Calu3 (cell line): ENCODE measurements around the gene ALG14. TPM values are rescaled to one million over a fixed set of nuclear protein-coding genes. Genes with fewer than 3 reads are reported as not detected.

Source experiments
- BruUV-seq: library from RNA; stranded (reverse); fragments of 400-500 nt; replicated peaks from 2 replicates; lab custom pipeline; 2021; lab: Mats Ljungman, UMichigan
- CTCF ChIA-PET: fragments of 300-600 bp; sonication (Branson Sonifier 250); formaldehyde crosslinking; loops from one replicate; lab custom pipeline; 2022; ENCODE audit warnings: antibody characterized with exemption; lab: Charles Lee
- DNase-seq: peaks from one replicate; pipeline ENCODE4 v3.0.0; 2022
- H3K27ac Mint-ChIP-seq: one replicate; pipeline ENCODE4 v1.8.0; 2022; ENCODE audit warnings: mixed read lengths; ENCODE audit not compliant: unreplicated experiment
- H3K27me3 Mint-ChIP-seq: one replicate; pipeline ENCODE4 v1.8.0; 2022; ENCODE audit warnings: mixed read lengths; ENCODE audit not compliant: unreplicated experiment
- H3K36me3 Mint-ChIP-seq: one replicate; pipeline ENCODE4 v1.8.0; 2022; ENCODE audit warnings: mild to moderate bottlenecking, moderate library complexity, mixed read lengths; ENCODE audit not compliant: insufficient read depth, unreplicated experiment
- H3K4me1 Mint-ChIP-seq: one replicate; pipeline ENCODE4 v1.8.0; 2022; ENCODE audit warnings: mild to moderate bottlenecking, low read depth, mixed read lengths; ENCODE audit not compliant: unreplicated experiment
- H3K4me3 Mint-ChIP-seq: one replicate; pipeline ENCODE4 v1.8.0; 2022; ENCODE audit warnings: mild to moderate bottlenecking, low read depth, moderate library complexity, mixed read lengths; ENCODE audit not compliant: unreplicated experiment
- H3K9me3 Mint-ChIP-seq: one replicate; pipeline ENCODE4 v1.8.0; 2022; ENCODE audit warnings: low read depth, mixed read lengths; ENCODE audit not compliant: unreplicated experiment
- intact Hi-C: fragments of 100-400 bp; cut with micrococcal nuclease; formaldehyde crosslinking; loops from one replicate; pipeline ENCODE4 v1.10.0; 2022; ENCODE audit not compliant: unreplicated experiment
- total RNA-seq: library from RNA; stranded (reverse); gene quantifications from 2 replicates; pipeline ENCODE4 v1.2.3, GENCODE V29; 2022
- TF ChIP-seq, protein P1 (sequence below): fragments of 200-600 bp; IDR thresholded peaks from one replicate; pipeline ENCODE4 v1.8.0; 2022; ENCODE audit warnings: antibody characterized with exemption; ENCODE audit not compliant: unreplicated experiment

Gene ALG14
- total RNA-seq, 1 experiment from 2014 or later = 5.8 TPM

DNA sequence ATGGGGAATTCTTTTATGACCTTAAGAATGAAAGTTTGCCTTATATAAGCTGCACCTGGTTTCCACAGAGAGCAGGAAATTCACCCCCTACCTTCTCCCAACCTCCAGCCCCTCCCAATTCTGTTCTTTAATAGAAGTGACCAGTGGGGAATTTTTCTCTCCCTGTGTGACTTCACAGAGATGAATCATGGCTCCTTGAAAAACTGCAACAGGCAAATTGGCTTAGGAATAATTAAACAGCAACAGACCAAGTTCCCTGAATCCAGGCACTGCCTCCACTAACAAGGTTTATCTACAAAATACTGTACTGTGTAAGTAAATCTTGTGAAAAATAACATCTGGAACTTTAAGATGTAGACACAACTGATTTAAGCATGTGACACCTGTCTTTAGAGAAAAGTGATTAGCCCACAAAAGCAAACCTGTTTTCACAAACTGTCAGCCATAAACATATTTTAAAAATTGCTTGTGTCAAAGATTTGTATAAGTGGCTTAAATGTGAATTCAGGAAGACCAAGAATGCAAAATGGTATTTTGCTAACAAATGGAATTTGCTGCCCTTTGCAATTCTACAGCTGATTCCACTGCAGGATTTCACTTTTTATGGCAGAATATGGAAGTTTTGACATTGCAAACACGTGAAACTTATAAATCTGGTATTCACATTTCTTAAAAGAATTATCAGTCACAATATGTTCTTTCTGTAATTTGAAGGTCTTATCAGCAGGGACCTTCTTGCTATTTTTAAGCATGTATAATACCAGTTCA is 54.0 kb downstream of the ALG14 start:
- no peak overlapping the region for H3K4me3 Mint-ChIP-seq
- H3K36me3 Mint-ChIP-seq = no peaks in the 10 kb centered on the region
- peak; percentile 14 for DNase-seq
- BruUV-seq = no TSS peak
- no peaks in the 10 kb centered on the region for H3K27me3 Mint-ChIP-seq
- intact Hi-C loops = no loop called here
- CTCF ChIA-PET = no interaction called here
- TF ChIP-seq, protein P1, sequence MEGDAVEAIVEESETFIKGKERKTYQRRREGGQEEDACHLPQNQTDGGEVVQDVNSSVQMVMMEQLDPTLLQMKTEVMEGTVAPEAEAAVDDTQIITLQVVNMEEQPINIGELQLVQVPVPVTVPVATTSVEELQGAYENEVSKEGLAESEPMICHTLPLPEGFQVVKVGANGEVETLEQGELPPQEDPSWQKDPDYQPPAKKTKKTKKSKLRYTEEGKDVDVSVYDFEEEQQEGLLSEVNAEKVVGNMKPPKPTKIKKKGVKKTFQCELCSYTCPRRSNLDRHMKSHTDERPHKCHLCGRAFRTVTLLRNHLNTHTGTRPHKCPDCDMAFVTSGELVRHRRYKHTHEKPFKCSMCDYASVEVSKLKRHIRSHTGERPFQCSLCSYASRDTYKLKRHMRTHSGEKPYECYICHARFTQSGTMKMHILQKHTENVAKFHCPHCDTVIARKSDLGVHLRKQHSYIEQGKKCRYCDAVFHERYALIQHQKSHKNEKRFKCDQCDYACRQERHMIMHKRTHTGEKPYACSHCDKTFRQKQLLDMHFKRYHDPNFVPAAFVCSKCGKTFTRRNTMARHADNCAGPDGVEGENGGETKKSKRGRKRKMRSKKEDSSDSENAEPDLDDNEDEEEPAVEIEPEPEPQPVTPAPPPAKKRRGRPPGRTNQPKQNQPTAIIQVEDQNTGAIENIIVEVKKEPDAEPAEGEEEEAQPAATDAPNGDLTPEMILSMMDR = no peak
- H3K9me3 Mint-ChIP-seq = no peaks in the 10 kb centered on the region
- H3K27ac Mint-ChIP-seq = no peak overlapping the region
- peaks cover 27% of the 10 kb centered on the region for H3K4me1 Mint-ChIP-seq

- no peak for DNase-seq
- no peaks in the 10 kb centered on the region for H3K9me3 Mint-ChIP-seq
- no TSS peak for BruUV-seq
- no peaks in the 10 kb centered on the region for H3K27me3 Mint-ChIP-seq
- peaks cover 30% of the 10 kb centered on the region for H3K4me1 Mint-ChIP-seq
- H3K27ac Mint-ChIP-seq = no peak overlapping the region
- TF ChIP-seq, protein P1 = no peak
- H3K36me3 Mint-ChIP-seq = no peaks in the 10 kb centered on the region
- CTCF ChIA-PET = no interaction called here
- H3K4me3 Mint-ChIP-seq = no peak overlapping the region
- intact Hi-C loops = no loop called here
Measured at GRCh38 chr1:95017775-95018174, 55.0 kb downstream of the ALG14 start.

GRCh38 chr1:95015076-95015475 is 57.7 kb downstream of the ALG14 start:
- no peak overlapping the region for H3K4me3 Mint-ChIP-seq
- no peaks in the 10 kb centered on the region for H3K36me3 Mint-ChIP-seq
- H3K4me1 Mint-ChIP-seq = peaks cover 17% of the 10 kb centered on the region
- no peak for DNase-seq
- CTCF ChIA-PET = interaction anchor here (1.9 kb wide), 1 partner anchor 21 kb away, joined by 5 read pairs; no protein-coding TSS in a partner anchor
- BruUV-seq = no TSS peak
- intact Hi-C loops = no loop called here
- H3K27me3 Mint-ChIP-seq = no peaks in the 10 kb centered on the region
- H3K27ac Mint-ChIP-seq = no peak overlapping the region
- H3K9me3 Mint-ChIP-seq = no peaks in the 10 kb centered on the region
- TF ChIP-seq, protein P1 = no peak

DNA sequence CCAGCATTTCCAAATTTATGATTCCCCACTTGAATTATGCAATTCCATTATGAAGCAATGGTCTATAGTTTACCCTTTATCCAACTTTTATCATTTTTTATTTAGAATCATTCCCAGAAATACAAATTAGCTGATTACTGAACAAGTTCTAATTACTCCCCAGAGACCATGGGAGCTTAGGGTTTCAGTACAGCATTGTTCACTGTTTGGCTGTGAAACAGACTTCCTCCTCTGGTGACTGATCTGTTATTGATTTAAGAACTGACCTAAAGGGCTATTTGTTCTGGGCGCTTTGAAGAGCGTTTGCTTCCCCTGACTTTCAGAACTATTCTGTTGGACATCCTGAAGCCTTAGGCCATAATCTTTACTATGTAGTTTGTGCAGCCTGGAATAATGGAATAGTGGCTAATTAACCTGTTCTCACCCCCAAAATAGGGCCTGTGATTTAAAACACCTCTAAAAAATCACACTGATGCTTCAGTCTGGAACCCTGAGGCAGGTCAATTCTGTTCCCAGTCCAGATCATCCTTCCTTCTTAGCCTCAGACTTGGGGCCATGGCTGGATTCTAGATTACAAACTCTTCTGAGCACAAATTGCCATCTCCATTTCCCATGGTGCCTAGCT is 58.7 kb downstream of the ALG14 start:
- BruUV-seq = no TSS peak
- Mint-ChIP-seq H3K27me3 (no peaks in the 10 kb centered on the region), H3K36me3 (no peaks in the 10 kb centered on the region), H3K4me3 (no peak overlapping the region), H3K27ac (peak overlapping the region; percentile 45), H3K4me1 (peaks cover 17% of the 10 kb centered on the region), H3K9me3 (no peaks in the 10 kb centered on the region)
- intact Hi-C loops = no loop called here
- TF ChIP-seq, protein P1 = no peak
- peak; percentile 23 for DNase-seq
- CTCF ChIA-PET = interaction anchor here (0.7 to 1.9 kb wide), 4 partner anchors 20 to 706 kb away, joined by 5 to 7 read pairs (median 6); no protein-coding TSS in a partner anchor
